ENCODE results near the gene SCN9A.

Gene SCN9A

DNA sequence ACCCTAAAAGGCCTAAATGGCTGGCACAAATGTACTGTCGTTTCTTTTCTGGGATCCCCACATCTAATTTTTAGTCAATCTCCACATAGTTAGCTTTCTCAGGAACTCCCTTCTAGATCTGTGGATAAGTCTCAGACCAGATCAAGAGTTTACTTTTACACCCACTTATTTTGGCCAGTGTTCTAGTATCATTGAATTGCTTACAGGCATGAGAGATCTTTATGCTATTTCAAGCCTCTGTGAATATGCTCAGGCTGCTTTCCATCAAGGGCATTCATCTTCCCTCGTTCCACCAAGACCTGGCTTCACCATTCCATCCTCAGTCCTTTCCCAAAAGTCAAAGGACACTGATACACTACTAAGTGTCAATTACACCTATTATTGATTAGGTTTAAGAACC, 220.2 kb downstream of the SCN9A start:
- Histone ChIP-seq H3K9me2 (replicated peaks; ENCODE audit: insufficient read depth, low read length) (no peaks in the 10 kb centered on the region), H3K9ac (ENCODE audit: low read length) (no peak overlapping the region), H3K4me1 (ENCODE audit: low read length) (no peaks in the 10 kb centered on the region), H3K27ac (ENCODE audit: low read length) (no peak overlapping the region), H3K4me3 (ENCODE audit: low read length) (no peak overlapping the region), H3K4me2 (ENCODE audit: low read depth, low read length) (no peak overlapping the region), H2AFZ (ENCODE audit: low read length) (no peak overlapping the region), H3K79me2 (ENCODE audit: low read length) (no peaks in the 10 kb centered on the region), H3K27me3 (replicated peaks; ENCODE audit: insufficient read depth, low read length) (no peaks in the 10 kb centered on the region), H3F3A (ENCODE audit: insufficient read depth, low read length) (no peaks in the 10 kb centered on the region), H3K9me3 (replicated peaks; ENCODE audit: insufficient read depth, low read length) (no peaks in the 10 kb centered on the region), H3K36me3 (replicated peaks; ENCODE audit: insufficient read depth, low read length) (no peaks in the 10 kb centered on the region), H4K20me1 (ENCODE audit: insufficient read depth, low read length) (no peaks in the 10 kb centered on the region)
- DNase-seq: no peak
- TF ChIP-seq EZH2 (optimal IDR thresholded peaks at IDR 0.05; ENCODE audit: low read depth, low read length) (no peak), EZH2phosphoT487 (IDR thresholded peaks at IDR 0.05; ENCODE audit: low read length) (no peak), CTCF (IDR thresholded peaks at IDR 0.05; ENCODE audit: low read length) (no peak)

DNA sequence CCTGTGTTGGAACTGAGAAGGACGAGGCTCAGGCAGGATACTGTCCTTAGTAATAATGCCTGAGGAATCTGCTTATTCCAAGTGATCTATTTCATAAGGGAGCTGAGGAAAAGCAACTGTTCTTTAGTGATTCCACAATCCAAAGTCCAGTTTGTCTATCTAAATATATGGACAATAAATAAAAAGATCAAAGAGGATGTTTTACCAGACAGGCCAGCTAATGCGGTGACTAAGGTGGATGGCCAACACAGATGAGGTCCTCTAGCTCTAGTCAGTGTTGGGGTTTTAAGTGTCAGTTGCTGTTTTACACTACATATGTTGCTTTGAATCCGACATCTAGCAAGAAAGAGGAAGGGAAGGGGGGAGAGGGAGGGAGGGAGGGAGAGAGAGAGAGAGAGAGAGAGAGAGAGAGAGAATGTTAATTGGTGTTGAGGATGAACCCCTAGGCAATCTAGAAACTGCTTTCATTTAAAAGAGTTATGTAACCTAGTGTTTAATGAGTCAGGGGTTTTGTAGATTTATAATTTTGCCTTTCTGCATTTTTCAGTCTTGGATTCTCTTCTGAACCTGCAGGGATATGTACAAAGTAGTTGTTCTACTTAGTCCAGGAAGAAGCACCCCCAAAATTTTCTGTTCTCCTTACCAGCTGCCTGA, 220.9 kb downstream of the SCN9A start:
- no peaks in the 10 kb centered on the region for H3K27me3 ChIP-seq (replicated peaks; ENCODE audit: insufficient read depth, low read length)
- no peaks in the 10 kb centered on the region for H3K36me3 ChIP-seq (replicated peaks; ENCODE audit: insufficient read depth, low read length)
- DNase-seq: no peak
- H3K79me2 ChIP-seq (ENCODE audit: low read length): no peaks in the 10 kb centered on the region
- H3F3A ChIP-seq (ENCODE audit: insufficient read depth, low read length): no peaks in the 10 kb centered on the region
- TF ChIP-seq EZH2phosphoT487 (IDR thresholded peaks at IDR 0.05; ENCODE audit: low read length): no peak
- TF ChIP-seq CTCF (IDR thresholded peaks at IDR 0.05; ENCODE audit: low read length): no peak
- no peak for TF ChIP-seq EZH2 (optimal IDR thresholded peaks at IDR 0.05; ENCODE audit: low read depth, low read length)
- H3K9me3 ChIP-seq (replicated peaks; ENCODE audit: insufficient read depth, low read length): no peaks in the 10 kb centered on the region
- H3K4me1 ChIP-seq (ENCODE audit: low read length): no peaks in the 10 kb centered on the region
- H3K9me2 ChIP-seq (replicated peaks; ENCODE audit: insufficient read depth, low read length): no peaks in the 10 kb centered on the region
- no peak overlapping the region for H2AFZ ChIP-seq (ENCODE audit: low read length)
- no peak overlapping the region for H3K4me3 ChIP-seq (ENCODE audit: low read length)
- no peaks in the 10 kb centered on the region for H4K20me1 ChIP-seq (ENCODE audit: insufficient read depth, low read length)
- H3K9ac ChIP-seq (ENCODE audit: low read length): no peak overlapping the region
- no peak overlapping the region for H3K27ac ChIP-seq (ENCODE audit: low read length)
- H3K4me2 ChIP-seq (ENCODE audit: low read depth, low read length): no peak overlapping the region

- Histone ChIP-seq H3F3A (ENCODE audit: insufficient read depth, low read length) (no peaks in the 10 kb centered on the region), H3K4me2 (ENCODE audit: low read depth, low read length) (no peak overlapping the region), H3K27ac (ENCODE audit: low read length) (no peak overlapping the region), H3K9me3 (replicated peaks; ENCODE audit: insufficient read depth, low read length) (no peaks in the 10 kb centered on the region), H3K4me1 (ENCODE audit: low read length) (no peaks in the 10 kb centered on the region), H3K27me3 (replicated peaks; ENCODE audit: insufficient read depth, low read length) (no peaks in the 10 kb centered on the region), H3K4me3 (ENCODE audit: low read length) (no peak overlapping the region), H3K9ac (ENCODE audit: low read length) (no peak overlapping the region), H3K9me2 (replicated peaks; ENCODE audit: insufficient read depth, low read length) (no peaks in the 10 kb centered on the region), H3K79me2 (ENCODE audit: low read length) (no peaks in the 10 kb centered on the region), H3K36me3 (replicated peaks; ENCODE audit: insufficient read depth, low read length) (no peaks in the 10 kb centered on the region), H4K20me1 (ENCODE audit: insufficient read depth, low read length) (no peaks in the 10 kb centered on the region), H2AFZ (ENCODE audit: low read length) (no peak overlapping the region)
- TF ChIP-seq EZH2phosphoT487 (IDR thresholded peaks at IDR 0.05; ENCODE audit: low read length): no peak
- TF ChIP-seq EZH2 (optimal IDR thresholded peaks at IDR 0.05; ENCODE audit: low read depth, low read length): no peak
- TF ChIP-seq CTCF (IDR thresholded peaks at IDR 0.05; ENCODE audit: low read length): no peak
- DNase-seq: no peak
Measured at GRCh38 chr2:166152064-166152463, 223.7 kb downstream of the SCN9A start.

Measured in MM.1S (cell line).